ENCODE data around the gene ZBTB25. TPM values are rescaled to one million over a fixed set of nuclear protein-coding genes. Genes with fewer than 3 reads are reported as not detected.

The ZBTB25 gene
- total RNA-seq, 1 donor from 2014 or later: 14.9 TPM

GRCh38 chr14:64454671-64455070, 49.0 kb downstream of the ZBTB25 start:
- Histone ChIP-seq H3K27ac (no peak overlapping the region), H3K36me3 (peaks cover 60% of the 10 kb centered on the region)
- intact Hi-C loops (cut with DNase I): no loop called here

GRCh38 chr14:64450255-64450654, 53.4 kb downstream of the ZBTB25 start:
- H3K4me3 ChIP-seq: no peak overlapping the region
- H3K27ac ChIP-seq: no peak overlapping the region
- DNase-seq: no peak
- H3K27me3 ChIP-seq (ENCODE audit: low read depth): no peaks in the 10 kb centered on the region
- H3K36me3 ChIP-seq: peaks cover 66% of the 10 kb centered on the region
- H3K9me3 ChIP-seq: no peaks in the 10 kb centered on the region
- intact Hi-C loops (cut with DNase I): no loop called here
- ATAC-seq: no peak
- no peak for TF ChIP-seq CTCF (IDR thresholded peaks at IDR 0.05)
- H3K4me1 ChIP-seq: no peaks in the 10 kb centered on the region

More at GRCh38 chr14:64454671-64455070, 49.0 kb downstream of the ZBTB25 start:
- no peak for ATAC-seq
- DNase-seq: no peak
- Histone ChIP-seq H3K9me3 (no peaks in the 10 kb centered on the region), H3K27me3 (ENCODE audit: low read depth) (no peaks in the 10 kb centered on the region), H3K4me3 (no peak overlapping the region), H3K4me1 (no peaks in the 10 kb centered on the region)
- TF ChIP-seq CTCF (IDR thresholded peaks at IDR 0.05): no peak

- intact Hi-C loops (cut with DNase I): no loop called here
- no peaks in the 10 kb centered on the region for H3K27me3 ChIP-seq (ENCODE audit: low read depth)
- H3K4me1 ChIP-seq: no peaks in the 10 kb centered on the region
- H3K27ac ChIP-seq: no peak overlapping the region
- no peaks in the 10 kb centered on the region for H3K9me3 ChIP-seq
- DNase-seq (no peak), ATAC-seq (peak in 1 of 2 donors; percentile 12)
- peaks cover 58% of the 10 kb centered on the region for H3K36me3 ChIP-seq
- no peak overlapping the region for H3K4me3 ChIP-seq
- no peak for TF ChIP-seq CTCF (IDR thresholded peaks at IDR 0.05)
These were observed 55.6 kb downstream of the ZBTB25 start for GRCh38 chr14:64447876-64448670.

GRCh38 chr14:64444984-64445845, 58.4 kb downstream of the ZBTB25 start:
- H3K27ac ChIP-seq: no peak overlapping the region
- H3K9me3 ChIP-seq: no peaks in the 10 kb centered on the region
- H3K27me3 ChIP-seq (ENCODE audit: low read depth): no peaks in the 10 kb centered on the region
- intact Hi-C loops (cut with DNase I): no loop called here
- peaks cover 56% of the 10 kb centered on the region for H3K36me3 ChIP-seq
- no peaks in the 10 kb centered on the region for H3K4me1 ChIP-seq
- H3K4me3 ChIP-seq: no peak overlapping the region
- TF ChIP-seq CTCF (IDR thresholded peaks at IDR 0.05): no peak
- DNase-seq (no peak), ATAC-seq (peak in 1 of 2 donors; percentile 40)

DNA sequence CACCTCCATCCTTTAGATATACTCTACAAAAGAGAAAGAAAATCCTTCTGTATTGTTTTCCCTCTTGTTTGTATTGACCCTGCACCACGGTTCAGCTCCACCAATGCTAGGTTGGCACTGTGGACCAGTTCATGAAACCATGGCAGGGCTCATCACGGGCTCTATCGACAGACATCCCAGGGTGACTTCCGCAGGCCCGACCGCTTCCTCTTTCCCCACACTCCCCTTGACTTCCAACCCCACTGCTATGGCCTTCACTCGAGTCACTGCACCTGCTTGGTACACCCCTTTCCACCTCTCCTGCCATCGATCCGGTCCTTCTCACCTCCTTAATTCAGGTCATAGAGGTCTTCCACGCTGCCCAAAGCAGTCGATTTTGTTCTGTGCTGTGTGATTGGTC, 59.5 kb downstream of the ZBTB25 start:
- H3K4me1 ChIP-seq: no peaks in the 10 kb centered on the region
- H3K4me3 ChIP-seq: no peak overlapping the region
- H3K36me3 ChIP-seq: peaks cover 52% of the 10 kb centered on the region
- intact Hi-C loops (cut with DNase I): no loop called here
- H3K27ac ChIP-seq: no peak overlapping the region
- TF ChIP-seq CTCF (IDR thresholded peaks at IDR 0.05): no peak
- DNase-seq: no peak
- no peaks in the 10 kb centered on the region for H3K27me3 ChIP-seq (ENCODE audit: low read depth)
- H3K9me3 ChIP-seq: no peaks in the 10 kb centered on the region
- no peak for ATAC-seq
